GM12873 (cell line): Measurements from ENCODE around the gene EFCC1.

ENCODE experiments used
- CTCF ChIP-seq: IDR thresholded peaks from 2 replicates; pipeline ENCODE4 v1.5.1; 2012; ENCODE audit warnings: low read depth, mild to moderate bottlenecking, moderate library complexity, low read length, control low read depth; ENCODE audit not compliant: insufficient read depth; ENCODE audit errors: missing control alignments

EFCC1 gene

DNA sequence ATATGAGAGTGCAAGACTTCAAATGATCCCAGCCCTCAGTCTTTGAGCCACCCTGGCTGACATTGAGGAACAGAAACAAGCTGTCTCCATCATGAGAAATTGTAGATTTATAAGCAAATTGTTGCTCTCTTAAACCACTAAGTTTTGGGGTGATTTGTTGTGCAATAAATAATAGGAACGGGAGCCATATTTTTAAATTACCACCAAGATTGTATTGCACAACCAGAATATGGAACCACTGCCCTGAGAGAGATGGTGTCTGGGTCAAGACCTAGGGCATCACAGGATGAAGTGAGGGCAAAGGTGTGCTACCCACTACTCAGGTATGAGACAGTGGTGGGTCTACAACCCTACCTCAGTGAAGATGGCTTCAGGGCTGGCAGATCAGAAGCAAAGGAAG, 4.9 kb upstream of the EFCC1 start:
- no peak for TF ChIP-seq CTCF

DNA sequence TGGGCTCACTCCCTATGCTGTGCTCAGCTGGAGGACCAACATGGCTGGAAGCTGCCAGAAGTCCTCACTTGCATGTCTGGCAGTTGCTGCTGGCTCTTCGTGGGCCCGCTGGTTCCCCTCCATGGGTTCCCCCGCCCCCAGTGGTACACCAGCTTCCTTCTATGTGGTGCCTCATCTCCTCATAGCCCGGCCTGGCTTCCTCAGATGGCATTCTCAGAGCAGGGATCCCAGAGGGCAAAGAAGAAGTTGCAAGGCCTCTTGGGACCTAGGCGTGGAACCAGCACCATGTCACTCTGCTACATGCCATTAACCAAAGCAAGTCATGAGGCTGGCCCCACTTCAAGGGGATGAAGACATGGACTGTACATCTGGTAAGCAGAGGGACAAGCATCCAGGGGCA, 4.4 kb upstream of the EFCC1 start:
- no peak for TF ChIP-seq CTCF

GRCh38 chr3:128997486-128998133, 3.5 kb upstream of the EFCC1 start:
- TF ChIP-seq CTCF = no peak

DNA sequence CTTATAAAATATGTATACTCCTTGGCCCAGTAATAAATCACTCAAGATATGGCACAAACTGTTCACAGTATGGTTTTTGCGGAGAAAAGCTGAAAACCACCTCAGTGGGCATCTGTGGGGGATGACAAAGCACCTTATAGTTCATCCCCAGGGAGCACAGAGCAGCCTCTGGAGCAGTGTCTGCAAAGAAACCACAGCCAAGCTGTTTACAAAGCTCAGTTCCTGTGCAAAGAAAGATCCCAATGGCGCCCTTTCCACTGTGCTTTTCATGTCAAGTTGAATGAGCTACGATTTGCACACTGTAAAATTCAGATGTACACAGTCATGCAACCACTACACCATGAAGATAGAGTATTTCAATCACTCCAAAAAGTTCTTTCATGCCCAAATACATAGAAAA, 2.5 kb upstream of the EFCC1 start:
- no peak for TF ChIP-seq CTCF

GRCh38 chr3:128999102-128999501, 2.0 kb upstream of the EFCC1 start:
- TF ChIP-seq CTCF = no peak

- no peak for TF ChIP-seq CTCF
Observed at GRCh38 chr3:129000742-129001100, 383 bp upstream of the EFCC1 start.

GRCh38 chr3:129001806-129002572, 885 bp downstream of the EFCC1 start:
- TF ChIP-seq CTCF = no peak
